Left ventricle myocardium superior (tissue), 1 donor: ENCODE data around the gene COL5A1. TPM values are rescaled to one million over a fixed set of nuclear protein-coding genes. Genes with fewer than 3 reads are reported as not detected.

Source experiments
- ATAC-seq: fragments of 200-7000 bp; cut with Tn5 transposase; one replicate; pipeline ENCODE4 v1.9.1; 2020; ENCODE audit warnings: mild to moderate bottlenecking, moderate library complexity
- DNase-seq: peaks from one replicate; pipeline ENCODE4 v3.0.0-alpha.2; 2020
- intact Hi-C: fragments of 100-400 bp; cut with micrococcal nuclease; formaldehyde crosslinking; loops from one replicate; pipeline ENCODE4 v1.11.0; 2022
- total RNA-seq: library from RNA; stranded (reverse); fragmentation: NEBNext Ultra II Directional; extraction: Animal tissue kit (Norgen Biotek cat#: 25700); gene quantifications from one replicate; pipeline ENCODE4 v1.2.1, GENCODE V29; 2021
- donor health status: DM: no; HTN: yes; CAD: no; lungs with severe emphysema.

Gene COL5A1
- total RNA-seq, 1 donor from 2014 or later, result 14.8 TPM

- intact Hi-C loops, result no loop called here
- peak; percentile 13 for DNase-seq
- no peak for ATAC-seq
Measured at GRCh38 chr9:134624137-134624591, 17.4 kb upstream of the COL5A1 start.

GRCh38 chr9:134624621-134625181 is 16.9 kb upstream of the COL5A1 start:
- DNase-seq (peak; percentile 24), ATAC-seq (peak; percentile 24)
- intact Hi-C loops, result no loop called here

DNA sequence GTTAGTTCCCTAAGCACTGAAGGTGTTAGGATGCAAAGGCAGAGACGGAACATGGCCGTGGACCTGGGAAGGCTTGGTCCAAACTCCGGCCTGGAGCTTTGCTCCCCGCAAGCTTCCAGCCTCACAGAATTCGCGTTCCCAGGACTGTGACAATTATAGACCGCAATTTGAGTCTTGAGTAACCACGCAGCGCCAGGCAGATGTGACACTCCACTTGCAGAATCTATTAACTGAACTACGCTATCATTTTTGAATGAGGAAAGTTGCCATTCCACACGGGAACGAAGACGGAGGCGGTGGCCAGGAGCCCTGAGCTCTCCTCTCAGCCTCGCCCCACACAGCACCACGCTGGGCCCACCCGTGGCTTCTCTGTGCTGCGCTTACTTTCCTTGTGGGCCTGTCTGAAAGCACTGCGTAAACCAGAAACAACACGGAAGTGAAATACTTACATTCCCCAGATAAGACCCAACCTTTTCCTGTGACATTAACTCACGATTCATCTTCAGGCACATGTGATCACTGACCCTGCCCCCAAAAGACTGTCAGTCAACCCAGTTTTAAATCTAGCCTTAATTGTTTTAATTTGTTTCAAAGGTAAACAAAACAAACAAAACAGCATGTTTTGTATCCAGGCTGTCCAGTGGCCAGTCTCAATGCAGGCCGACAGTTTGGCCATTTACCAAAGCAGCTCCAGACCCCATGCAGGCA is 16.1 kb upstream of the COL5A1 start:
- DNase-seq (peak; percentile 12), ATAC-seq (peak; percentile 13)
- intact Hi-C loops, result no loop called here

DNA sequence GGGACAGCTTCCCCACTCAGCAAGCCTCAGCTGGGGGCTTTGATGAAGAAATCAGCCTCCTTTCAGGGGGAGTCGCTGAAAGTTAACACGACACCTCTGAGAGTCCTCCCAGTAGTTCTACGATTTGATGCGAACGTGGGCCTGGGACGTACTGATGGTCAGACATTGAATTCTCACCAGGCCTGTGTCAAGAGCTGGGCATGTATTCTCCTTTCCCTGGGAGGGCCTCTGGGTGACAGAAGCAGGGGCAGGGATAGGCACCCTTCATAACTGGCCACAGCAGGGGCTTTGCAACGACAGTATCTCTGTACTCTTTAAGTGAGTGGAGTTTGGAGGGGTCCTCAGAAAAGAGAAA is 15.6 kb upstream of the COL5A1 start:
- intact Hi-C loops, result no loop called here
- ATAC-seq (no peak), DNase-seq (peak; percentile 4)

DNA sequence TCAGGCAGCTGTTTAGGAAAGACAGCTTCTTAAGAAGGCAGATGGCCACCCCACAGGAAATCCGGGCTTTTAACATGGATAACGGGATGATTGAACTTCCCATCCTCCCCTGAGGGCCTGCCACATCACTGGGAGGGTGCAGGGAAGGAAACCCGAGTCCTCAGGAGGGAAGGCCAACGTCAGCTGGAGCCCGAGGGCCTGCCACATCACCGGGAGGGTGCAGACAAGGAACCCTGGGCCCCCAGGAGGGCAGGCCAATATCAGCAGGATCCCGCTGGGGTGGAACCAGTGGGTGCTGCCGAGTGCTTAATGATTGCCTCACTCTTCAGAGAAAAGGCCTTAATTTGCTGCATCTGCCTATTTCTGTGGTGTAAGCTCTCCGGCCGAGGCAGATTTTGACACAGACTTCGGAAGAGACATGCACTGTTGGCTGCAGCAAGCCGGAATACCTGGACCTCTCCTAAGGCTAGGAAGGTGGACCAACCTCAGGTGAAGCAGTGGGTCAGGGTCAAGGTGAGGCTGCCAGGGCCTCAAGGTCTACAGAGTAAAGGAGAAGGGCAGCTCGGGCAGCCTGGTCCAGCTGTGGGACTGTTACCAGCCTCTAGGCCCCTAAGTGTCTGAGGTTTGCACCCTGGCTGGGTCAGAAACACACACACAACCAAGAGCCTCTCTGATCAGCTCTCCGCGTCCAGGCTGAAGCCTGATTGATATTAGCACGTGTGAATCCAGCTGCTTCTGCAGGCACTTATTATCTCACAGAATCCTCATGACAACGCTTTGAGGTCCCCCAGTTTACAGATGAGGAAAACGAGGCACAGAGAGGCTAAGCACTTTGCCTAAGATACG is 14.8 kb upstream of the COL5A1 start:
- no peak for ATAC-seq
- peak; percentile 21 for DNase-seq
- intact Hi-C loops, result no loop called here

DNA sequence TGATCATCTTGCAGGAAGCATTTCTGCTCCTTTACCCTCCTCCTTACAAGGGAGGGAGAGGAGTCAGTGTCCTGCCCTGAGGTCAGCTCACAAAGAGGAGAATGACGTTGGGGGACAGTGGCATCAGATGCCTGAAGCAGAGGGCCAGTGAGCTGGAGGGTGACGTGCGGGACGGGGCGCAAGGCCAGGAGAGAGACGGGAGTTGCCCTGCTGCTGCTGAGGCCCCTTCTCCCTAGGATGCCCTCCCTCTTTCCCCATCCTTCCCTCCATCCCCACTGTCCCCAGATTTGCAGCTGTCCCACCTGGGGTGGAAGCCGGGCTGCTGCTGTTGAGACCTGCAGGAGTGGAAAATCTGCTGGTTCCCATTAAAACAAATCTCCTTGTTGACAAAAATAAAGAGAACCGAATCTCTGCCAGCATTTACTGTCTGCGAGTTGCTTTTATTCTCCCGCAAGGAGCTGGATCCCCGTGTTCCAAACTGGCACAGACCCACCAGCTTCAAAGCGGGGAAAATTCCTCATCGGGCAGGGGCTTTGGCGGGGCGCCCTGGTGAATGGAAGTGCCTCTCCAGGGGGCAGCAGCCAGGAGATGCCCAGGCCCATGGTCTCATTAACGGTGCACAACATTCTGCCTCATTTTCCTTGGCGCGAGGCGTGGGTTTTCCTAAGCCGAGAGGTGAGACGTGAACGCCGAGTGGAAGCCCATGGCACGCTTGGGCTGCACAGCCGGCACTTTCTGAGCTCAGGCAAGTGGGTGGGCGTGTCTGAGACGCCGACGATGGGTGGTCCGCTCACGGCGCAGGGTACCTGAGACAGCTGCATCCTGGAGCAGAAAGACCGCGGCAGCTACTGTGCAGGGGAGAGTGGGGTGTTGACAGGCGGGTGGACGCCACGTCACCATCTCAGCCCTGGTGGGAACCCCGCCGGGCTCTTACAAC is 13.9 kb upstream of the COL5A1 start:
- ATAC-seq (no peak), DNase-seq (peak; percentile 15)
- intact Hi-C loops, result no loop called here

DNA sequence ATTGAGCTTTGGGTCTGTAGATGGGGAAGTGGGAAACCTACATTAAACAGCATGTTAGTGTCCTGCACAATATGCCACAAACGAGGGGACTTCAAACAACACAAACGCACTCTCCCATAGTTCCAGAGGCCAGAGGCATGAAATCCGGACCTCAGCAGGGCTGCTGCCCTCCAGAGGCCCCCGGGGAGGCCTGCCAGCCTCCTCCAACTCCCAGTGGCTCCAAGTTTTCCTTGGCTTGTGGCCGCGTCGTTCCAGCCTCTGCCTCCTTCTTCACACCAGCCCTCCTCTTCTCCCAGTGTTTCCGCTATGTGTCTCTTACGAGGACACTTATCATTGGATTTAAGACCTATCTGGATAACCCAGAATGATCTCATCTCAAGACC is 13.3 kb upstream of the COL5A1 start:
- no peak for ATAC-seq
- intact Hi-C loops, result no loop called here
- DNase-seq, result peak; percentile 5

DNA sequence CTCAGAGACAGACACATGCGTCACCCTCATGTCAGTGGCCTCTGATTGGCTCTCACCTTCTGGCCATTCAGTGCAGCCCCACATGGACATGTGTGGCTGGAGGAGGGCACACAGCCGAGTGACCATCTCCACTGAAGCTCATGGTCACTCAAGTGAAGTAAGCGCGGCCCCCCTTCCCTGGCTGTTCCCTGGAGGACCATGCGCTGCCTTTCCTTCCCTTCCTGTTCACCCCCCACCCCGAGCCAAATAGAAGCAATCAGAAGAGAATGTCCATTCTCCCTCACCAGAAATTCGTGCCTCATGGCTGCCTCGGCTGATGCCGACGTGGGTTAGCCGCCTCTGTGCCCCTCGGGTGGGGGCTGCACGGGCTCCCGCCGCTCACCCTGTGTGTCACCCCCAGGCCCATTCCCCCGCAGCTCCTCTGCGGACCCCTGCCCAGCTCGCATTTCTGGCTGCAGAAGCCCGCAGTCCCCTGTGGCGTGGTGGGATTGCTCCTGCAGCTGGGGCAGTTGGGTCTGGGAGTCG is 12.5 kb upstream of the COL5A1 start:
- ATAC-seq, result no peak
- DNase-seq, result peak; percentile 15

DNA sequence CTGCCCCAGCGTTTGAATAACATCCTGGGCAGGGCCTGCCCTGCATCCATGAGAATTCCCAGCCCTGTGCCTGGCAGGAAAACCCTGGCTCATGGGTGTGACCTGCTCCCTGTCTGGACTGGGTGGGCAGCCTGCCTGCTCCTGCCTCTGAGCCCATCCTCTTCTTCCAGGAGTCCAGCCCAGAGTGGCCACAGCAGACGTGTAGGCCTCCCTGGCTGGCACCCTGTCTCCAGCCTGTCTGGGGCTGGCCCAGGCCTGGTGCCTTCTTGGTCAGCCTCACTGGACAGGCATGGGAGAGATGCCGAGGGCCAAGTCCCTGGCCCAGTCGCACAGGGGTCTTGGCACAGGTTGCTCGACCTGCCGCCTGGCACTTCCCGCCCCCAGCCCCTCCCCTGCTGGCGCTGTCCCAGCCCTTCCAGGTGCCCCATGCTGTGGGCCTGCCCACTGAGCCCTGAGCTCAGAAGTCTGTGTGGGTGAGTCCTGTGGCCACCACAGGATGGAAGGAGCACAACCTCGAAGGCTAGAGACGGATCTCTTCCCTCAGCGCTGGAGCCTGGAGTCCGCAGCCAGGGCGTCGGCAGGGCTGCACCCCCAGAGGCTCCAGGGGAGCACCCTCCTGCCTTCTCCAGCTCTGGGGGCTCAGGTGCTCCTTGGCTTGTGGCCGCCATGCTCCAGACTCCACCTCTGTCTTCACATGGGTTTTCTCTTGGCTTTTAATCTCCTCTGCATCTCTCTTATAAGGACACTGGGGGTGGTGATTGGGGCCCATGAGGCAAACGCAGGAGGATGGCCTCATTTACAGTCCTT is 11.8 kb upstream of the COL5A1 start:
- DNase-seq, result peak; percentile 13
- no peak for ATAC-seq
- intact Hi-C loops, result no loop called here

More for the DNA sequence above, 12.5 kb upstream of the COL5A1 start:
- intact Hi-C loops, result no loop called here

- intact Hi-C loops, result no loop called here
- no peak for ATAC-seq
- peak; percentile 8 for DNase-seq
Measured at GRCh38 chr9:134630393-134630790, 11.2 kb upstream of the COL5A1 start.

DNA sequence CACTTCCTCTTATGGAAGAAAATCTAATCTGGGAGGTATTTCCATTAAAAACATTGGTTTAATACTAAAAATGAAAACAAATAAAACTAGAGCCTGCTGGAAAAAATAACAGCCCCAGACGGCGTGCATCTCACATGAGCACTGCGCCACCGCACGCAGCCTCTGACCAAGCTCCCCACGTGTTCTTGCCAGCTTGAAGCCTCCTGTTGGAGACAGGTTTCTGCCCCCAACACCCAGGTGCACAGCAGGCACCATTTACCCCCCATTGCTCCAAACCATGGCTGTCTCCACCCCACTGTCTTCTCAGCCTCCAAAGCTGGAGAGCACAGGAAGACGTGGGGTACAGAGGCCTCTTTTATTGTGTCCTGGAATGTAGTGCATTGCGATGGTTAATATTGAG is 10.7 kb upstream of the COL5A1 start:
- intact Hi-C loops, result no loop called here
- DNase-seq, result peak; percentile 4
- ATAC-seq, result no peak

DNA sequence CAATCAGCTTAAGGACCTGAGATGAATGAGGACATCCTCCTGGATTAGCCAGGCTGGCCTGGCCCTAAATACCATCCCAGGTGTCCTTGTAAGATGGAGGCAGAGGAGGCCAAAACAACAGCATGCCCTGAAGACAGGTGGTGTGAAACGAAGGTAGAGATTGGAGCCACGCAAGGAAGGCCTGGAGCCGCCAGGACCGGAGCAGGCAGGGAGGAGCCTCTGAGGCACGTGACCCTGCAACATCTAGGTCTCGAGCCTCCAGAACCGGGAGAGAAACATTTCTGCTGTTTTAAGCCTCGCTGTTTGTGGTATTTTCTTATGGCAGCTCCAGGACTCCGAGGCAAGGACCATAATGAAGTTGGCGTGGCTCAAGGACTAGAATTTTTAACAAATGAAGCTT is 9.7 kb upstream of the COL5A1 start:
- ATAC-seq (no peak), DNase-seq (peak; percentile 10)
- intact Hi-C loops, result no loop called here

- intact Hi-C loops, result no loop called here
- ATAC-seq, result no peak
- DNase-seq, result no peak
Measured at GRCh38 chr9:134632329-134632728, 9.3 kb upstream of the COL5A1 start.

DNA sequence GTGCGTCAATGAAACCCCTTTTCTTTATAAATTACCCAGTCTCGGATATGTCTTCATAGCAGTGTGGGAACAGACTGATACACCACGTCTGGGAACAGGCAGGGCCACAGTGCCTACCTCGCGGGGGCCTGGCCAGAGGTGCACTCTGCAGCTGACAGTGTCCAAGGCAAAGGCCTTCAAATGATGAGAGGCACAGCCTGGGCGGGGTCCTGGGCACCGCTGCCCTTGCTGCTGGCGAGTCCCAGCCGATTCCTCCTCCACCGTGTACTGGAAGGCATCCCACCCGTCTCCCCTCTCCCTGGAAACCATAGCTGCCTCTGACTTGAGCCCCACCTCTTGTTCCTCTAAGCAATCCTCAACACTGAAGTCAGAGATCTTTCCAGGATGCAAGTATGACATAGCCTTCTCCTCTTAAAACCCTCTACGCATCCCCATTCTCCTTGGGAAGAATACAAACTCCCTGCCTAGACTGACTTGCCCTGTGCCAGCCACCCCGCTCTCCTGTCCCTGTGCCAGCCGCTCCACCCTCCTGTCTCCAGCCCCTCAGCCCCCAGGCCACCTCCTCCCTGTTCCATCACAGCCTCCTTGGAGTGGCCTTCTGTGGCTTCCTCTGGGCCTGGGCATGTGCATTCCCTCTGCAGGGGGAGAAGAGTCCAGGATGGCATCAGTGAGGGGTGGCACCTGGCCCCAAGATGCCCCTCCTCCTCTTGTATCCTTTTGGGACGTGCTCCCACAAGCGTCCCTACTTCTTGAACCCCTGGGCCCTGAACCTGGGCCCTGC is 8.1 kb upstream of the COL5A1 start:
- DNase-seq (no peak), ATAC-seq (no peak)
- intact Hi-C loops, result no loop called here

DNA sequence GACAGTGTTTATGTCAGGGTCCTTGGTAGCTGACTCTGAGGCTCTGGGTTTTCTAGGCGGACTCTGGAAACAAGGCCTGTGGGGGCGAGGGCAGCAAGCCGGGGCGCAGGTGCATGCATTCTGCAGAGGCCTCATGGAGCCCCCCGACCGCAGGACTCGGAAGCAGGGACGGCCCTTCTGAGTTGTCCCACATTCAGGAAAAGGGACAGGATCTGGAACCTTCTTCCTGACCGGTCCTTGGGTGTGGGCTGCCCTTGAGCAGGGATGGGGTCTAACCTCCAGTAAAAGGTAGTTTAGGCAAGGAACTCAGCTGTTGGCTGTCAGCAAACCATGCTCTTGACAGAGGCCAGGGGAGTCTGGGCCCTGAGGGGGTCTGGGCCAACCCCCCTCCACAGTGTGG is 7.4 kb upstream of the COL5A1 start:
- ATAC-seq (no peak), DNase-seq (peak; percentile 7)
- intact Hi-C loops, result no loop called here

GRCh38 chr9:134634667-134635230 is 6.9 kb upstream of the COL5A1 start:
- intact Hi-C loops, result no loop called here
- DNase-seq (peak; percentile 10), ATAC-seq (no peak)
